Upper lobe of left lung (tissue), 6 donors: Measurements from ENCODE around the gene MED14. TPM values are rescaled to one million over a fixed set of nuclear protein-coding genes. Genes with fewer than 3 reads are reported as not detected.

Experiments used
- ATAC-seq, 2 donors: fragments of 200-7000 bp; cut with Tn5 transposase; one replicate each; pipeline ENCODE4 v1.9.1; 2022; ENCODE audit warnings: mild to moderate bottlenecking in 2 of 2, moderate library complexity in 2 of 2; ENCODE audit not compliant: low FRiP score in 2 of 2
- DNase-seq, 2 donors: peaks; one replicate each; pipeline ENCODE4 v3.0.0-alpha.2; 2019 to 2020
- H3K27ac ChIP-seq, 4 donors: fragments of 200-600 bp; sonication (generic); one replicate each; pipeline ENCODE4 v1.5.1; 2016 to 2019
- H3K27me3 ChIP-seq, 4 donors: fragments of 200-600 bp; sonication (generic); one replicate each; pipeline ENCODE4 v1.5.1; 2017 to 2019
- H3K36me3 ChIP-seq, 4 donors: fragments of 200-600 bp; sonication (generic); one replicate each; pipeline ENCODE4 v1.5.1; 2016 to 2019
- H3K4me1 ChIP-seq, 4 donors: fragments of 200-600 bp; sonication (generic); one replicate each; pipeline ENCODE4 v1.5.1; 2018 to 2019
- H3K4me3 ChIP-seq, 4 donors: fragments of 200-600 bp; sonication (generic); one replicate each; pipeline ENCODE4 v1.5.1; 2017 to 2019; ENCODE audit warnings: mild to moderate bottlenecking in 2 of 4, moderate library complexity in 1 of 4
- H3K9me3 ChIP-seq, 4 donors: fragments of 200-600 bp; sonication (generic); one replicate each; pipeline ENCODE4 v1.5.1; 2018 to 2019
- CTCF ChIP-seq, 6 experiments: fragments of 450-650 bp in 4 of 6; fragments of 200-600 bp in 2 of 6; sonication (generic) in 2 of 6; IDR thresholded peaks; one replicate each; pipeline ENCODE4 v1.5.1; 2016 to 2019; ENCODE audit warnings: antibody characterized with exemption in 6 of 6
- EP300 ChIP-seq, 4 donors: sonication (generic); formaldehyde crosslinking; IDR thresholded peaks; one replicate each; pipeline ENCODE4 v1.5.1; 2017; ENCODE audit warnings: antibody characterized with exemption in 4 of 4, control low read depth in 2 of 4
- POLR2A ChIP-seq, 4 donors: fragments of 450-650 bp; IDR thresholded peaks; one replicate each; pipeline ENCODE4 v1.5.1; 2016 to 2017; ENCODE audit warnings: antibody characterized with exemption in 4 of 4, mild to moderate bottlenecking in 2 of 4
- POLR2AphosphoS5 ChIP-seq, 2 donors: sonication (generic); formaldehyde crosslinking; IDR thresholded peaks; one replicate each; pipeline ENCODE4 v1.5.1; 2017; ENCODE audit warnings: antibody characterized with exemption in 2 of 2
- WGBS, 2 donors: methylation state at CpG; one replicate each; pipeline ENCODE4 v1.1.5; 2017 to 2018; 5-methylcytosine and 5-hydroxymethylcytosine counted together
- total RNA-seq, 6 donors: library from RNA; depleted of rRNA in 4 of 6; stranded (reverse); fragments of >200 nt in 4 of 6; gene quantifications; one replicate each; pipeline versions ENCODE4 v1.1.0 to v1.2.1, GENCODE V29; 2016 to 2021
- donor health status: DM: no; HTN: no; CAD: no; lungs with moderate emphysema.
- donor health status: DM: no; HTN: yes; CAD: no; lungs with severe emphysema.

MED14 gene
- total RNA-seq, 6 donors from 2014 or later = 20.4 to 49.2 (median 37.8) TPM

GRCh38 chrX:40612511-40612910 lies 122.8 kb downstream of the MED14 start:
- no peak for DNase-seq
- ATAC-seq = no peak
- H3K27ac ChIP-seq = no peak overlapping the region
- TF ChIP-seq POLR2AphosphoS5 (IDR thresholded peaks at IDR 0.05) (no peak), EP300 (IDR thresholded peaks at IDR 0.05) (no peak), POLR2A (IDR thresholded peaks at IDR 0.05) (no peak), CTCF (IDR thresholded peaks at IDR 0.05) (no peak)
- H3K4me1 ChIP-seq = no peaks in the 10 kb centered on the region
- no peaks in the 10 kb centered on the region for H3K27me3 ChIP-seq
- no peak overlapping the region for H3K4me3 ChIP-seq
- H3K9me3 ChIP-seq = no peaks in the 10 kb centered on the region
- WGBS, 2 donors = 53 to 60% methylated on average over 1 to 4 of the region's 4 CpGs
- no peaks in the 10 kb centered on the region for H3K36me3 ChIP-seq

- H3K27me3 ChIP-seq = no peaks in the 10 kb centered on the region
- H3K4me3 ChIP-seq = no peak overlapping the region
- no peaks in the 10 kb centered on the region for H3K4me1 ChIP-seq
- ATAC-seq (no peak), DNase-seq (no peak)
- H3K9me3 ChIP-seq = no peaks in the 10 kb centered on the region
- no peak overlapping the region for H3K27ac ChIP-seq
- peaks cover 0 to 9% (median 2%) of the 10 kb centered on the region in 4 donors for H3K36me3 ChIP-seq
- TF ChIP-seq EP300 (IDR thresholded peaks at IDR 0.05) (no peak), POLR2AphosphoS5 (IDR thresholded peaks at IDR 0.05) (no peak), CTCF (IDR thresholded peaks at IDR 0.05) (no peak), POLR2A (IDR thresholded peaks at IDR 0.05) (no peak)
- 69 to 77% methylated on average over 3 of the region's 3 CpGs for WGBS, 2 donors
Observed at GRCh38 chrX:40607381-40607780, 128.0 kb downstream of the MED14 start.

GRCh38 chrX:40603446-40603845 lies 131.9 kb downstream of the MED14 start:
- Histone ChIP-seq H3K4me3 (no peak overlapping the region), H3K36me3 (peaks cover 0 to 33% (median 6%) of the 10 kb centered on the region in 4 donors), H3K9me3 (no peaks in the 10 kb centered on the region), H3K27me3 (no peaks in the 10 kb centered on the region), H3K4me1 (no peaks in the 10 kb centered on the region), H3K27ac (no peak overlapping the region)
- 89 to 92% methylated on average over 6 of the region's 6 CpGs for WGBS, 2 donors
- TF ChIP-seq EP300 (IDR thresholded peaks at IDR 0.05) (no peak), CTCF (IDR thresholded peaks at IDR 0.05) (no peak), POLR2AphosphoS5 (IDR thresholded peaks at IDR 0.05) (no peak), POLR2A (IDR thresholded peaks at IDR 0.05) (no peak)
- no peak for DNase-seq
- ATAC-seq = no peak

Other genes with a start within 250 kb of the MED14 start
- 100 to 1,000 TPM in 3 of 6 donors, 10 to 100 TPM in 3; 35.6 to 132 (median 98.4) TPM for gene ATP6AP2, start 154.6 kb downstream of the MED14 start, total RNA-seq
- gene MPC1L, start 112.1 kb downstream of the MED14 start, total RNA-seq = not detected
- 10 to 100 TPM; 14.7 to 29.6 (median 20.2) TPM for gene CXorf38, start 88.0 kb downstream of the MED14 start, total RNA-seq